GM19455 (cell line): ENCODE data around the gene GOSR2.
"Not testable (repeated sequence)": the region's sequence is repeated elsewhere in the genome, so short reads cannot be mapped to it uniquely, and the experiment has no call there.

Source experiments
- ATAC-seq: cut with Tn5 transposase; IDR thresholded peaks from one replicate; pipeline ENCODE4 v1.9.1; 2021; ENCODE audit not compliant: unreplicated experiment

Gene GOSR2

GRCh38 chr17:46928467-46929261, 5.7 kb downstream of the GOSR2 start:
- ATAC-seq = no peak

DNA sequence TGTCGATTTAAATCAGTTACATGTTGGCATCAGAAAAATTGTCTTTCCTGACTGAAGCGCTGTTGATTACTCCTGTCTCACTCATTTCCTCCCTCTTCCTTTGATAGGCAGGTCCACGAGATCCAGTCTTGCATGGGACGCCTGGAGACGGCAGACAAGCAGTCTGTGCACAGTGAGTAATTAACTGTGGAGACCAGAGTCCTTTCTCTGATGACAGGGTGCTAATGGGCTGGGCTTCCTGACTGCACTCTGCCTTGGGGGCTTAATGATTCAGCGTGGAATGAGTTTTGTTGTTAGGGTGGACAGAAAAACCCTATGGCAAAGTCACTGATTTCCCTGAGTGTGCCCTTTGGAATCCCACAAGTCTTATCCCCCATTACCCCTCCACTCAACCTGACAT, 6.5 kb downstream of the GOSR2 start:
- no peak for ATAC-seq

- ATAC-seq = no peak
Measured at GRCh38 chr17:46930051-46930450, 7.1 kb downstream of the GOSR2 start.

- no peak for ATAC-seq
Measured at GRCh38 chr17:46931596-46931995, 8.6 kb downstream of the GOSR2 start.

DNA sequence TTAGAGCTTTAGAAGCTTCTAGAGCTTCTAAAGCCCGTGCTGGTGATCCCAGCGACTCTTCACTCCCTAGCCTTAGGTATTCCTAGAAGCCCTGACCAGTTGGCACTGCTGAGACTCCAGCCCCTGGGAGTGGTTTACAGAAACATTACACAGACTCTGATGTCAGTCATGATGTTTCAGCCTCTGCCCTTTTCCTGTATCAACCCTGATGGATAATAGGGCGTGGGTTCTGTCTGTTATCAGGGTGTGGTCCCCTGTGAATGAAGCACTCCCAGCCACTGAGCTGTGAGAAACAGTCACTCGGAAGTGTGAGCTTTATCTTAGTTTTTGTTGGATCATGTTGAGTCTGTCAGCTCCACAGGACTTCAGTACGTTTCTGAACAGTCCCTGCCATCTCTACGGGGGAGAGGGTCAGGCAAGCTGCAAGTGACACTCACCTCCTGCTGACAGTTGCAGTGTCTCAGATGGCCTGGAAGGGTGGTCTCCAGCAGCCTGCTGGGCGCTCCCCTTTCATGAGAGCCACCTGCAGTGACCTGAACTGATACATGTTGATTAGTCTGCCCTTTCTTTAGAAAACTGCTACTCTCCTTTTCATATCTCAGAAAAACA, 12.8 kb downstream of the GOSR2 start:
- no peak for ATAC-seq

- no peak for ATAC-seq
Measured at GRCh38 chr17:46940692-46941404, 17.9 kb downstream of the GOSR2 start.

- ATAC-seq = no peak
Measured at GRCh38 chr17:46942441-46943217, 19.7 kb downstream of the GOSR2 start.

DNA sequence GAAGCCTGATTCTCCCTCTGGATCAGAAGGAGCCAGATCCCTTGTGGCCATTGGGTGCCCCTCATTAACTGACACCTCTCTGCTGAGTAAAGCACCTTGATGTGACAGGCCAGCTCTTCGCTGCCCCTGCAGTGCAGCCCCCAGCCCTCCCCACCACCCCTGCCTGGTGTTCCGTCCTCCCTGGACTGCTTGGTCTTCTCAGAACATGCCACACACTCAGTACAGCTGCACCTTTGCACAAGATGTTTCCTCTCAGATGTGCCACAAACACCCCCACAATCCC, 20.2 kb downstream of the GOSR2 start:
- no peak for ATAC-seq

DNA sequence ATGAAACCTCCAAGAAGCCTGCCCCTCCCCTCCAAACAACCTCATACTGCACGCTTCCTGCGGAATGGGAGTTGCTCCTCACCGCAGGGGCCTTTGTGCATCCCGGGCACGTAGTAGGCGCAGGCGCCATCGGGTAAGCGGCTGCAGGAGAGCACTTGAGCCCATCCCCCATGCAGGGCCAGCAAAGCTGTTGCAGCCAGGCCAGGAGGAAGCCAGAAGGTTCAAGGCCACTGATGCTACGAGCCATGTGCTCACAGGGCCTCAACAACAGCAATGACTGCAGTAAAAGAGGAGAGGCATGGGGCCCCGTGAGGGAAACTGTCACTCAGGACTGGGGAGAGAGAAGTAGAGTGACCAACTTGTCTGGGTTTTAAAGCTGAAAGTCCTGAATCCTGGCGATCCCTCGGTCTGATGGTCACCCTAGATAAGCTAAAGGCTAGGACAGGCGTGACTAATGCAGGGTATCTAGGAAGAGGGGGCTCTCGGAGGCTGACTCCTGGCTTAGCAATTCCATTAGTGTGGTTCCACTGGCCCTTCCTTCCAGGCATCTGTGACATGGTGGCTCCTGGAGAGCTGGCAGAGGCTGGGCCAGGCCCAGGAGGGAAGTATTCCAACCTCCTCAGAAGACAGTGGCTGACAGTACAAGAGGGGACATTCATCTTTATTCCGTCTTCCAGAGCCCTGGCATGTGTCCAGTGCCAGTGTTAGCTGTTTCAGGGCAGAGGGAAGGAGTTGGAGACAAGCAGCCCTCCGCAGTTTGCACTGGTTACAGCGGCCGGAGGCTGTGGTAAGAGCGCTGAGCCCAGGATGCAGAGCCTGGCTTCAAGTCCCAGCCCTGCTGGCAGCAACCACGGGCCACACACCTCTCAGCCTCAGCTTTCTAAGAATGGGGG, 20.8 kb downstream of the GOSR2 start:
- ATAC-seq = no peak

DNA sequence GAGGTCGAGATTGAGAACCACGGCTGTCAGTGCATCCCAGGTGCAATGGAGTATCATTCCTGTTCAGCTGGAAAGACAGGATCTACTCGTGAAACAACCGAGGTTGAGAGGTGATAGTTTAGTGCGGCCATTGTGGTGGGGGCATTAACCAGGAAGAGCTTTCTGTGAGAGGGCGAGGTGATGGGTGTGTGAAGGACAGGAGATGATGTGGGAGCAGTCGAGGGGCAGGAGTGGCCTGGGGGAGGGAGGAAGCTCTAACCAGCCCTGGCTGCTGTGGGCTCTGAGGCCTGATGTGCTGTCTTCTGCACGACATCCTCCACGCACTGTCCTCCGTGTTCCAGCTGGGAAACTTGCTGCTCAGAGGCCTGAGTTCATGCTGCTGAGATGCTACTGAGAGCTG, 22.0 kb downstream of the GOSR2 start:
- no peak for ATAC-seq

GRCh38 chr17:46947216-46947615, 24.3 kb downstream of the GOSR2 start:
- no peak for ATAC-seq

- no peak for ATAC-seq
Measured at GRCh38 chr17:46948544-46948943, 25.6 kb downstream of the GOSR2 start.

GRCh38 chr17:46949291-46950174, 26.6 kb downstream of the GOSR2 start:
- ATAC-seq = no peak

DNA sequence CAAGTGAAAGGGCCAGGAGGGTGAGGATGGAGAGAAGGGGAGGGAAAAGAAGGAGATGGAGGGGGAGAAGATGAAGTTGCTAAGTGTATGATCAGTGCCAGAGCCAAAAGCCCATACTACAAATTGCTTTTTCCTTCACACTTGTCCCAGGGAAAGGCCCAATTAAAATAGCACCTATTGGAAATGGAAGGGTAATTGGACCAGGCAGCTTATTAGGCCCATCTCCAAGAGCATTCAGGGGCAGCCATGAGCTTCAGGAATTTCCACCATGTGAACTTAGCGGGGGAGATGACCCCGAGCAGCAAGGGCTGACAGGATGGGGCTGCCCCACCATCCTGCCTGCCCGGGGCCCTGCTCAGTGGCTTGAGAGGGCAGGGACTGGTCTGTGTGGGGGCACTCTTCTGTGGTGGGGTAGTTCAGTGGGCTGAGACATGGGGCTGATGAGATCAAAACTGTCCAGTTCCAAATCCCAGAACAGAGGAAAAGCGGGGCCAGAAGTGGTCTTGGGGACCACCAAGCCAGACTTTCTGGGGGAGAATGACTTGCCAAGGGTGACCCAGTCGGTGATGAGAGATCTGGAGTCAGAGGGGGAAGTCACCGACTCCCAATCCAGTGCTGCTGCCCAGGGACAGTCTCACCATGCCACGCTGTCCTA, 27.5 kb downstream of the GOSR2 start:
- no peak for ATAC-seq

GRCh38 chr17:46950997-46951621, 28.1 kb downstream of the GOSR2 start:
- no peak for ATAC-seq

DNA sequence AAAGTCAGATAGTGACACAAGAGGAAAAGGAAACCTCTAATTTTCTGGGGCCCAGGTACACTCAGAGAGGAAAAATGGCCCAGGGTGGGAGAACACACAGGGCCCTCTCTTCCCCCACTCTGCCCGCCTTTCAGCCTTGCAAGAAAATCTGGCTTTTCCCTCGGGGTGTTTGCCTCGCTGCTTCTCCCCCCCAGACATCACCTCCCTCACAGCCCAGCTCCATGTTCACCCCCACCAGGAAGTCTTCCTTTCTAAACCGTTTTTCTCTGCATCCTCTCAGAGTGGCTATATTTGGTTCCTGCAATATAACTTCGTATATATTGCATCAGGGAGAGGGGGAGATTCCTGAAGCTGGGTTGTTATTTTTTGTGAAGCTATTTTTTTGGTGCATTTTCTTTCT, 28.7 kb downstream of the GOSR2 start:
- ATAC-seq = no peak

- no peak for ATAC-seq
Measured at GRCh38 chr17:46952115-46952514, 29.2 kb downstream of the GOSR2 start.

- not testable (repeated sequence) for ATAC-seq
Measured at GRCh38 chr17:46953191-46953590, 30.2 kb downstream of the GOSR2 start.
